Measurements from ENCODE around the gene FMN1. TPM values are rescaled to one million over a fixed set of nuclear protein-coding genes. Genes with fewer than 3 reads are reported as not detected.

The FMN1 gene
- polyA plus RNA-seq, 4 donors, result 0.54 to 2.1 (median 0.86) TPM

- WGBS, 3 donors, result 66 to 86% (median 77%) methylated on average over 4 of the region's 4 CpGs
- Histone ChIP-seq H3K27me3 (ENCODE audit: control insufficient read depth in 3 of 3, insufficient read depth in 3 of 3, low read length in 3 of 3) (no peaks in the 10 kb centered on the region), H3K36me3 (ENCODE audit: control insufficient read depth in 3 of 3, insufficient read depth in 2 of 3, low read depth in 1 of 3, low read length in 3 of 3) (no peaks in the 10 kb centered on the region), H3K4me3 (ENCODE audit: low read depth in 1 of 3, low read length in 3 of 3) (no peak overlapping the region), H3K4me1 (ENCODE audit: control insufficient read depth in 3 of 3, insufficient read depth in 2 of 3, low read depth in 1 of 3, low read length in 2 of 3) (no peaks in the 10 kb centered on the region), H3K27ac (ENCODE audit: low read depth in 1 of 3, low read length in 2 of 3) (no peak overlapping the region), H3K9me3 (ENCODE audit: control insufficient read depth in 2 of 2, insufficient read depth in 1 of 2, low read depth in 1 of 2, low read length in 1 of 2) (no peaks in the 10 kb centered on the region)
- no peak for DNase-seq
- FAIRE-seq, result no peak
Measured at GRCh38 chr15:32918547-32918946, 276.0 kb downstream of the FMN1 start.

- H3K27me3 ChIP-seq (ENCODE audit: control insufficient read depth in 3 of 3, insufficient read depth in 3 of 3, low read length in 3 of 3), result no peaks in the 10 kb centered on the region
- H3K9me3 ChIP-seq (ENCODE audit: control insufficient read depth in 2 of 2, insufficient read depth in 1 of 2, low read depth in 1 of 2, low read length in 1 of 2), result no peaks in the 10 kb centered on the region
- WGBS, 3 donors, result 89 to 96% (median 91%) methylated on average over 3 of the region's 3 CpGs
- DNase-seq, result no peak
- H3K4me3 ChIP-seq (ENCODE audit: low read depth in 1 of 3, low read length in 3 of 3), result no peak overlapping the region
- H3K36me3 ChIP-seq (ENCODE audit: control insufficient read depth in 3 of 3, insufficient read depth in 2 of 3, low read depth in 1 of 3, low read length in 3 of 3), result no peaks in the 10 kb centered on the region
- peaks cover 0 to 3% (median 0%) of the 10 kb centered on the region in 3 donors for H3K4me1 ChIP-seq (ENCODE audit: control insufficient read depth in 3 of 3, insufficient read depth in 2 of 3, low read depth in 1 of 3, low read length in 2 of 3)
- FAIRE-seq, result no peak
- no peak overlapping the region for H3K27ac ChIP-seq (ENCODE audit: low read depth in 1 of 3, low read length in 2 of 3)
Measured at GRCh38 chr15:32910839-32911238, 283.7 kb downstream of the FMN1 start.

GRCh38 chr15:32909431-32909830 is 285.1 kb downstream of the FMN1 start:
- no peaks in the 10 kb centered on the region for H3K36me3 ChIP-seq (ENCODE audit: control insufficient read depth in 3 of 3, insufficient read depth in 2 of 3, low read depth in 1 of 3, low read length in 3 of 3)
- H3K4me1 ChIP-seq (ENCODE audit: control insufficient read depth in 3 of 3, insufficient read depth in 2 of 3, low read depth in 1 of 3, low read length in 2 of 3), result peaks cover 0 to 3% (median 0%) of the 10 kb centered on the region in 3 donors
- no peaks in the 10 kb centered on the region for H3K27me3 ChIP-seq (ENCODE audit: control insufficient read depth in 3 of 3, insufficient read depth in 3 of 3, low read length in 3 of 3)
- no peaks in the 10 kb centered on the region for H3K9me3 ChIP-seq (ENCODE audit: control insufficient read depth in 2 of 2, insufficient read depth in 1 of 2, low read depth in 1 of 2, low read length in 1 of 2)
- WGBS, 3 donors, result 85 to 86% (median 85%) methylated on average over 2 of the region's 2 CpGs
- FAIRE-seq, result no peak
- H3K27ac ChIP-seq (ENCODE audit: low read depth in 1 of 3, low read length in 2 of 3), result no peak overlapping the region
- DNase-seq, result no peak
- no peak overlapping the region for H3K4me3 ChIP-seq (ENCODE audit: low read depth in 1 of 3, low read length in 3 of 3)

GRCh38 chr15:32908872-32909271 is 285.6 kb downstream of the FMN1 start:
- DNase-seq (no peak), FAIRE-seq (no peak)
- no peaks in the 10 kb centered on the region for H3K36me3 ChIP-seq (ENCODE audit: control insufficient read depth in 3 of 3, insufficient read depth in 2 of 3, low read depth in 1 of 3, low read length in 3 of 3)
- H3K4me3 ChIP-seq (ENCODE audit: low read depth in 1 of 3, low read length in 3 of 3), result no peak overlapping the region
- H3K4me1 ChIP-seq (ENCODE audit: control insufficient read depth in 3 of 3, insufficient read depth in 2 of 3, low read depth in 1 of 3, low read length in 2 of 3), result peaks cover 0 to 3% (median 0%) of the 10 kb centered on the region in 3 donors
- H3K27me3 ChIP-seq (ENCODE audit: control insufficient read depth in 3 of 3, insufficient read depth in 3 of 3, low read length in 3 of 3), result no peaks in the 10 kb centered on the region
- H3K9me3 ChIP-seq (ENCODE audit: control insufficient read depth in 2 of 2, insufficient read depth in 1 of 2, low read depth in 1 of 2, low read length in 1 of 2), result no peaks in the 10 kb centered on the region
- WGBS, 3 donors, result 82 to 92% (median 82%) methylated on average over 4 of the region's 4 CpGs
- peak overlapping the region in 1 of 3 donors; percentile 55 for H3K27ac ChIP-seq (ENCODE audit: low read depth in 1 of 3, low read length in 2 of 3)

GRCh38 chr15:32908135-32908801 is 286.2 kb downstream of the FMN1 start:
- peak overlapping the region in 1 of 3 donors; percentile 55 for H3K27ac ChIP-seq (ENCODE audit: low read depth in 1 of 3, low read length in 2 of 3)
- peaks cover 0 to 3% (median 0%) of the 10 kb centered on the region in 3 donors for H3K4me1 ChIP-seq (ENCODE audit: control insufficient read depth in 3 of 3, insufficient read depth in 2 of 3, low read depth in 1 of 3, low read length in 2 of 3)
- no peaks in the 10 kb centered on the region for H3K36me3 ChIP-seq (ENCODE audit: control insufficient read depth in 3 of 3, insufficient read depth in 2 of 3, low read depth in 1 of 3, low read length in 3 of 3)
- WGBS, 3 donors, result 50 to 80% (median 65%) methylated on average over 5 of the region's 5 CpGs
- no peaks in the 10 kb centered on the region for H3K9me3 ChIP-seq (ENCODE audit: control insufficient read depth in 2 of 2, insufficient read depth in 1 of 2, low read depth in 1 of 2, low read length in 1 of 2)
- no peak for DNase-seq
- no peaks in the 10 kb centered on the region for H3K27me3 ChIP-seq (ENCODE audit: control insufficient read depth in 3 of 3, insufficient read depth in 3 of 3, low read length in 3 of 3)
- H3K4me3 ChIP-seq (ENCODE audit: low read depth in 1 of 3, low read length in 3 of 3), result no peak overlapping the region
- no peak for FAIRE-seq

- Histone ChIP-seq H3K4me1 (ENCODE audit: control insufficient read depth in 3 of 3, insufficient read depth in 2 of 3, low read depth in 1 of 3, low read length in 2 of 3) (peaks cover 0 to 3% (median 0%) of the 10 kb centered on the region in 3 donors), H3K4me3 (ENCODE audit: low read depth in 1 of 3, low read length in 3 of 3) (no peak overlapping the region), H3K27me3 (ENCODE audit: control insufficient read depth in 3 of 3, insufficient read depth in 3 of 3, low read length in 3 of 3) (no peaks in the 10 kb centered on the region), H3K9me3 (ENCODE audit: control insufficient read depth in 2 of 2, insufficient read depth in 1 of 2, low read depth in 1 of 2, low read length in 1 of 2) (no peaks in the 10 kb centered on the region), H3K27ac (ENCODE audit: low read depth in 1 of 3, low read length in 2 of 3) (no peak overlapping the region), H3K36me3 (ENCODE audit: control insufficient read depth in 3 of 3, insufficient read depth in 2 of 3, low read depth in 1 of 3, low read length in 3 of 3) (no peaks in the 10 kb centered on the region)
- DNase-seq (no peak), FAIRE-seq (no peak)
- WGBS, 3 donors, result 83 to 87% (median 87%) methylated on average over 4 of the region's 4 CpGs
Measured at GRCh38 chr15:32905481-32905880, 289.0 kb downstream of the FMN1 start.

GRCh38 chr15:32904448-32904847 is 290.1 kb downstream of the FMN1 start:
- 88 to 95% (median 92%) methylated on average over 2 of the region's 2 CpGs for WGBS, 3 donors
- Histone ChIP-seq H3K4me1 (ENCODE audit: control insufficient read depth in 3 of 3, insufficient read depth in 2 of 3, low read depth in 1 of 3, low read length in 2 of 3) (peaks cover 0 to 3% (median 0%) of the 10 kb centered on the region in 3 donors), H3K36me3 (ENCODE audit: control insufficient read depth in 3 of 3, insufficient read depth in 2 of 3, low read depth in 1 of 3, low read length in 3 of 3) (no peaks in the 10 kb centered on the region), H3K9me3 (ENCODE audit: control insufficient read depth in 2 of 2, insufficient read depth in 1 of 2, low read depth in 1 of 2, low read length in 1 of 2) (no peaks in the 10 kb centered on the region), H3K4me3 (ENCODE audit: low read depth in 1 of 3, low read length in 3 of 3) (no peak overlapping the region), H3K27me3 (ENCODE audit: control insufficient read depth in 3 of 3, insufficient read depth in 3 of 3, low read length in 3 of 3) (no peaks in the 10 kb centered on the region), H3K27ac (ENCODE audit: low read depth in 1 of 3, low read length in 2 of 3) (no peak overlapping the region)
- FAIRE-seq (no peak), DNase-seq (no peak)

- Histone ChIP-seq H3K36me3 (ENCODE audit: control insufficient read depth in 3 of 3, insufficient read depth in 2 of 3, low read depth in 1 of 3, low read length in 3 of 3) (no peaks in the 10 kb centered on the region), H3K27ac (ENCODE audit: low read depth in 1 of 3, low read length in 2 of 3) (no peak overlapping the region), H3K4me1 (ENCODE audit: control insufficient read depth in 3 of 3, insufficient read depth in 2 of 3, low read depth in 1 of 3, low read length in 2 of 3) (peaks cover 0 to 3% (median 0%) of the 10 kb centered on the region in 3 donors), H3K9me3 (ENCODE audit: control insufficient read depth in 2 of 2, insufficient read depth in 1 of 2, low read depth in 1 of 2, low read length in 1 of 2) (no peaks in the 10 kb centered on the region), H3K4me3 (ENCODE audit: low read depth in 1 of 3, low read length in 3 of 3) (no peak overlapping the region), H3K27me3 (ENCODE audit: control insufficient read depth in 3 of 3, insufficient read depth in 3 of 3, low read length in 3 of 3) (no peaks in the 10 kb centered on the region)
- FAIRE-seq, result no peak
- DNase-seq, result no peak
- WGBS, 3 donors, result 66 to 82% (median 81%) methylated on average over 10 of the region's 10 CpGs
Measured at GRCh38 chr15:32903591-32904290, 290.8 kb downstream of the FMN1 start.
